ENCODE data around the gene MYO1E. TPM values are rescaled to one million over a fixed set of nuclear protein-coding genes. Genes with fewer than 3 reads are reported as not detected.

Gene MYO1E
- total RNA-seq, 1 donor = 336 TPM

GRCh38 chr15:59137566-59137965 is 235.1 kb downstream of the MYO1E start:
- H2AFZ ChIP-seq (ENCODE audit: low read length) = no peak overlapping the region
- H4K20me1 ChIP-seq (ENCODE audit: insufficient read depth, low read length) = no peaks in the 10 kb centered on the region
- no peaks in the 10 kb centered on the region for H3K9me3 ChIP-seq (ENCODE audit: low read depth, low read length)
- H3K27ac ChIP-seq (ENCODE audit: low read depth, low read length) = no peak overlapping the region
- no peaks in the 10 kb centered on the region for H3K27me3 ChIP-seq (ENCODE audit: insufficient read depth, low read length)
- no peak overlapping the region for H3K4me3 ChIP-seq (ENCODE audit: insufficient read depth, low read length)
- TF ChIP-seq CTCF (IDR thresholded peaks at IDR 0.05; ENCODE audit: extremely low read depth, low read depth, low read length) = no peak
- no peaks in the 10 kb centered on the region for H3K4me1 ChIP-seq (ENCODE audit: insufficient read depth, low read length)
- H3K36me3 ChIP-seq (ENCODE audit: insufficient read depth, low read length) = peaks cover 79% of the 10 kb centered on the region
- DNase-seq (ENCODE audit: insufficient read length, low spot score, missing footprints) = no peak
- H3K4me2 ChIP-seq (ENCODE audit: insufficient read depth, low read length) = no peak overlapping the region
- peaks cover 10% of the 10 kb centered on the region for H3K79me2 ChIP-seq (ENCODE audit: insufficient read depth, low read length)

DNA sequence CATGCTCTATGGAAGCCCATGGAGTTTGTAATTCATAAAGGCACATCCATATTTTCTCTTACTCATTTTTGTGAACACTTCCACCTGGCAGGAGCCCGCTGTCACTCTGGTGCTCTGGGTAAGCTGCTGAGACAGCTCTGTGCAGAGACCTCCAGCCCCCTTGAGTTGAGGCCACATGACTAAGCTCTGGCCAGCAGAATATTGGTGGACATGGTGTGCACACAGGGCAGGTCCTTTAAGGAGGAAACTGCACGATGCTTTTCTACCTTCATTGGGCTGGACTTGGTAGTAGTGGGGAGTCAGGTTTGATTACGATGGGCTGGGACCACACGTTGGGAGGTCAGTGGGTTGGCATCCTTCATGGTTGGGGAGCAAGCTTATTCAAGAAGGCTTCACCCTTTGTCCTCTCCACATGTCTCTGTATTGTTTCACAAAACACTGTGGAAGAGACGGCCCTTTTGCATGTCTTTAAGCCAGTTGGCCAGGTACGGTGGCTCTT is 238.7 kb downstream of the MYO1E start:
- Histone ChIP-seq H3K4me2 (ENCODE audit: insufficient read depth, low read length) (no peak overlapping the region), H2AFZ (ENCODE audit: low read length) (no peak overlapping the region), H3K79me2 (ENCODE audit: insufficient read depth, low read length) (peaks cover 40% of the 10 kb centered on the region), H3K9me3 (ENCODE audit: low read depth, low read length) (no peaks in the 10 kb centered on the region), H3K36me3 (ENCODE audit: insufficient read depth, low read length) (peaks cover 76% of the 10 kb centered on the region), H3K27me3 (ENCODE audit: insufficient read depth, low read length) (no peaks in the 10 kb centered on the region), H4K20me1 (ENCODE audit: insufficient read depth, low read length) (no peaks in the 10 kb centered on the region), H3K4me1 (ENCODE audit: insufficient read depth, low read length) (no peaks in the 10 kb centered on the region), H3K4me3 (ENCODE audit: insufficient read depth, low read length) (no peak overlapping the region), H3K27ac (ENCODE audit: low read depth, low read length) (no peak overlapping the region)
- no peak for TF ChIP-seq CTCF (IDR thresholded peaks at IDR 0.05; ENCODE audit: extremely low read depth, low read depth, low read length)
- DNase-seq (ENCODE audit: insufficient read length, low spot score, missing footprints) = no peak

- peaks cover 62% of the 10 kb centered on the region for H3K36me3 ChIP-seq (ENCODE audit: insufficient read depth, low read length)
Measured at GRCh38 chr15:59131969-59132562, 240.6 kb downstream of the MYO1E start.

More at GRCh38 chr15:59131969-59132562, 240.6 kb downstream of the MYO1E start:
- Histone ChIP-seq H3K27me3 (ENCODE audit: insufficient read depth, low read length) (no peaks in the 10 kb centered on the region), H3K4me2 (ENCODE audit: insufficient read depth, low read length) (no peak overlapping the region), H3K9me3 (ENCODE audit: low read depth, low read length) (no peaks in the 10 kb centered on the region), H3K4me1 (ENCODE audit: insufficient read depth, low read length) (no peaks in the 10 kb centered on the region), H3K27ac (ENCODE audit: low read depth, low read length) (no peak overlapping the region), H3K4me3 (ENCODE audit: insufficient read depth, low read length) (no peak overlapping the region), H3K79me2 (ENCODE audit: insufficient read depth, low read length) (peaks cover 44% of the 10 kb centered on the region), H2AFZ (ENCODE audit: low read length) (no peak overlapping the region), H4K20me1 (ENCODE audit: insufficient read depth, low read length) (no peaks in the 10 kb centered on the region)
- DNase-seq (ENCODE audit: insufficient read length, low spot score, missing footprints) = no peak
- TF ChIP-seq CTCF (IDR thresholded peaks at IDR 0.05; ENCODE audit: extremely low read depth, low read depth, low read length) = no peak

Data from osteoblast (primary cell).